D341Med (cell line): ENCODE results near the gene MYOM1.

Experiments
- DNase-seq: peaks from one replicate; pipeline ENCODE4 v3.0.0; 2012; ENCODE audit warnings: low spot score

The MYOM1 gene

DNA sequence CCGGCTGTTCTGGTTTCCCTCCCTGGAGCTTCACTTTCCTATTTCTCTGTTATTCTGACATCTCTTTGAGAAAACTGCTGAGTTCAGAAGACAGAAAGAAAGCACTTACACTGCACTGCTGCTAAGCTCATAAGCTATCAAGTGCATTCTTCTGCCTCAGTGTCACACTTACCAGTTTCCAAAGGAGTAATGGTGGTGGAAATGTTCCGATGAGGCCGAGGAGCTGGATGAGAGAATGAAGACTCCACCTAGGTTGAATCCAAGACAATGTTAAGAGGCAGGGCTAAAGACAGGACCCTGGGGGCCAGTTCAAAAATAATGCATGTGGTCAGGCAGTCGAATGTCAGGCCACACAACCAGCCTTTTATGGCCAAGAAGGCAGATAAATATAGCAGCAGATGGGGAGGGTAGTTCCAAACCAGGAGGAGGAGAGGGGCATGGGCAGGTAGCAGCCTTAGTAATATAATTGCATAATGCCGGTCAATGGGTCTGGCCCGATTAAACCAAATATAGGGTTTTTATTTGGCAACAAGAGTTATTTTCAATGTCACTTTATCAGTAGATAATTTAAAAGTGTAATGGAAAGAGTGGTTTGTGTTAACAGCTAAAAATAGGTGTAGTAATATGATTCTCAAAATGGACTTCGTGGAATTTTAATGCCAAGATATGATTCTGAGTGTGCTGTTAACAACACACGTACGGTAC is at the start of gene MYOM1:
TSS of gene MYOM1 (minus strand) at position 338 of the 705 bp plus-strand sequence. CDS start 4,745 bp downstream, outside the sequence.
- no peak for DNase-seq

DNA sequence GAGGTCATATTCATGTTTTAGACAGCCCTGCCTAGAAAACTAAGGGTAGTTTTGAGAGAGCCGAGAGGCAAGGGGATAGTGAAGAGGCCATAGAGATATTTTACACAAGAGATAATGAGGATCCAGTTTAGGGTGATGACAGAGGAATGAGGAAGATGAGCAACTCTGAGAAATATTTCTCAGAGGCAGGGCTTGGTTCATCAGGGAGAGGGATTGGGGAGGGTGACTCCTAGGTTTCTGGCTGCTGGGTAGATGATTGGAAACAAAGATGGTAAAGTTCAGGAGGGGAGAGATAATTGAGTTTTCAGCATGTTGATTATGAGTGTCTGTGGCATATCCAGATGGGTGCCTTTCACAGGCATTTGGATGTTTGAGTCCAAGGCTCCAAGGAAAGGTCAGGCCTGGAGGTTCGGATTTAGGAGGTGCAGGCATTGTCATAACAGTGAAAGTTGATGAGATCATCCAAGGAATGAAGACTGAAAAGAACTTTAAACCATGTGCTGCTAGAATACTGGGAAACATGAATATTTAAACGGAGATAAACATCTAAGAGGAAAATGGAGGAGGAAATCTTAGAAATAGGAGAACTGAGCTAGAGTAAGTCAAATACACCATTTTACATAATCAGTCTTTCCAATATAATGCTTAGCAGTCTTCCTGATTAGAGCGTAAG is 49.6 kb upstream of the MYOM1 start:
- DNase-seq, result no peak

DNA sequence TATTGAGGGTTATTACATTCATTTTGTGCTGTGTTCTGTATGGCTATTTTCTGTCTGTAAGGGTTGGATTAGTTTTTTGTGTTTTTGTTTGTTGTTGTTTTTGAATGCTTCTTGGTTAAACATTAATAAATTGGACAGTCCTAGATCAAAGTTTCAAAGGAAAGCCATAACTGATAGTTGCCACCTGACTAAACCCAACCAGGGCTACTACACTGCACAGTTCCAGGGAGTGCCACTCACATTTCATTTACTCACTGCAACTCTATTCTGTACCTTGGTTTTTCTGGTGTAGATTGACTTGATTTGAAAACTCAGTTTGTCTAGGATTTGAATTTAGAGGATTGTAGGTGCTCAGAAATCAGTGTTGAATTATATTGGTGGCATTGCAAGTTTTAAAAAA is 48.5 kb upstream of the MYOM1 start:
- DNase-seq, result no peak

DNA sequence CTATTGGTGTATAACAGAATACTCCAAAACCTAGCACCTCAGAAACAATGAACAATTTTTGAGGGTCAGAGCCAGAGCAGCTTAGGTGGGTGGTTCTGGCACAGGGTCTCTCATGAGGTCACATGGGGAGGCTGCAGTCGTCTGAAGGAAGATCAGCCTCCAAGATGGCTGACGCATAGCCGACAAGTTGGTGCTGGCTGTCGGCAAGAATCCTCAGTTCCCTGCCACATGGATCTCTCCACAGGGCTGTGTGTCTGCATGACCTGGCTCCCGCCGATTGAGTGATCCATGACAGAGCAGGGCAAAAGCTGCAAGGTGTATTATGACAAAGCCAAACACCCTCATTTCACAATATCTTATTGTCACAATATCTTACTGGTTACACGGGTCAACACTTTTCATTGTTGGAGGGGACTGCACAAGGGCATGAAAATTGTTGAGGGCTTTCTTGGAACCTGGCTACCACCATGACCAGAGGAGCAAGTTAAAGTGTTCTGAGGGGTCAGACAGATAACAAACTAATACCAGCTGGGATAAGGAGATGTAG is 46.4 kb upstream of the MYOM1 start:
- no peak for DNase-seq

DNA sequence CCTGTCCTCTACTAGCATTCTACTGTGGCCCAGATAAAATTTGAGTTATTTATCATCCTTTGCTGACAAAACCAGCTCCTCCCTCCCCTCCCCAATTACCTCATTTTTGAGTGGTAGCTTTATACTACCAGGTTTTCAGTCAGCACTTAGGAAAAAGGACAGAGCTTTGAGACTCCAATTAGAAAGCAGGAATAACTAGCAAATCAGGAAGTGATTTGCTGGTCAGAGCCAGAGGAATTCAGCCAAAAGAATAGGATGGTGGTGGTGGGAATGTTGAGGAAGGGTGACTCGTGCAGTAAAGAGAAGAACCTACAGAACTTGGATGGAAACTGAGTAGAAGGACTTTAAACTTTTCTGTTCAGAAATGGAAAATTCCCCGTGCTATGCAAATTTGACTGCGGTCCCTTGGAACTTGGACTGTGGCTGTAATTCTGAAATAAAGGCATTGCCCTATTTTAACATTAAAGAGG is 45.8 kb upstream of the MYOM1 start:
- DNase-seq, result no peak

DNA sequence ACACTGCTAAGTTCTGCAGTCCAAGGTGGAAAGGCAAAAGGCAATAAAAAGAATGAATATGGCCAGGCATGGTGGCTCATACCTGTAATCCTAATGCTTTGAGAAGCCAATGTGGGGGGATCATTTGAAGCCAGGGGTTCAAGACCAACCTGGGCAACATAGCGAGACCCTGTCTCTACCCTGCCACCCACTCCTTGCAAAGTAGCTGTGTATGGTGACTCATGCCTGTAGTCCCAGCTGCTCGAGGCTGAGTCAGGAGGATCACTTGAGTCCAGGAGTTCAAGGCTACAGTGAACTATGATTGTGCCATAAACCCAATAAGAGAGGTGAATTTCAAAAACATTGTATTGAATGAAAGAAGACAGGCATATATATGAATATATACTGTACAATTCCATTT is 44.6 kb upstream of the MYOM1 start:
- DNase-seq, result no peak

DNA sequence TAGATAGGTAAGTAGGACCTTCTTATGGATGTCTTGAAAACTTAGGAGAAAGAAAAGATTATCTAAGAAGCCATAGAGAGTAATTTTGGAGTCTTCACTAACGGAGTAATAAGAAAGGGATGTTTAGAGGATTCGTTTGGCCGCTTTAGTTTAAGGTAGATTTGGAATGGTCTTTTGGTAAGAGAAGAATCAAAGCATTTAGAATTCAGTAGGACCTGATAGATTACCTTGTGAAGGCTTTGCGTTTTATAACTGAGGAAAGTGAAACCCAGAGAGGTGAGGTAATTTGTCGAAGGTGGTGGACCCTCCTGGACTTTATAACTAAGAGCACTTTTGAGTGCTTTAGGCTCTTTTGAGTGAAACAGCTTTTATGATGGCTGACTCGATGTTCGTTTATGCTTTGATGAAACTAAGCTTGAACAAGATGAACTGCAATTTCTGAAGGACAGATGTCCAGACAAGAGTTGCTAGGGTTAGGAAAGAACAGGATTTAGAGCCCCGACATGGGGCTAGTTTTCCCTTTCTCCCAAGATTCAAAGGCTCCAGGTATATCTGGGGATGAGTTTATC is 43.4 kb upstream of the MYOM1 start:
- no peak for DNase-seq

DNA sequence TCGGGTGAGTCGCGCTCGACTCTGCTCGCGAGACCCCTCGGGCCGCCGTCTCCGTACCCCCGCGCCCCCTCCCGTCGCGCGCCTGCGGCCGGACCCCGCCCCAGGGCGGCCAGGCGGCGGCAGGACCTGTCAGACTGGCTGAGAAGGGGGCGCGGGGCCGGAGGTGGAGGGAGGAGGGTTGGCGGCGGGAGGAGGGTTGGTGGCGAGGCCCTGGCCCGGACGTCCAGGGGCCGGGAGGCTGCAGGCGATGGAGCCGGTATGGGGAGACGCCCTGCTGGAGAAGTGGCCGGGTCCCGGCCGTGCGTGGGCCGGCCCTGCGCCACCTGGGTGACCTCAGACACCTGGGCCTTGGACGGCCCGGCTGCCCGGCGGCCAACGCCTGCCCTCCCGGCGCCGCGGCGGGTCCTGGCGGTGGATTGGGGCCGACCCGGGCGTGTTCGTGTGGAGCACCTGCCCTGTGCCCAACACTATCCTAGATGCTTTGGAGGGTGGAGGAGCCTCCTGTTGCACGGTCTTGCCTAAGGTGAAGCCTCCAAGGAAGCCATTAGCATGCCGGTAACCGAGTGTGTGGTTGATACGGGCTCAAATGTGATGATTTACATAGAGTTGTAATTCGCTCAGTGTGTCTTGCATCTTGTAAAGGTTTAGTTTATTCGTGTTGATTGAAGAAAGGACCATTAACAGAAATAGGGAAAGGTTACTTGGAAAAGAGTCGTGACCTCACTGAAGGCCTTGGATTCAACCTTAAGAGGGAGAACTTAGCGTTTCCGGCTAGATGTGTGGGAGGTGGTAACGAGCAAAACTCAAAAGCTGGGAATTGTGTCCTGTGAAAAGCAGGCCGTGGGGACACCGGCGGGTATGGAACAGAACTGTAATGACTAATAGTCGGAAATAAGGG is 42.7 kb upstream of the MYOM1 start:
- DNase-seq, result peak; percentile 68

DNA sequence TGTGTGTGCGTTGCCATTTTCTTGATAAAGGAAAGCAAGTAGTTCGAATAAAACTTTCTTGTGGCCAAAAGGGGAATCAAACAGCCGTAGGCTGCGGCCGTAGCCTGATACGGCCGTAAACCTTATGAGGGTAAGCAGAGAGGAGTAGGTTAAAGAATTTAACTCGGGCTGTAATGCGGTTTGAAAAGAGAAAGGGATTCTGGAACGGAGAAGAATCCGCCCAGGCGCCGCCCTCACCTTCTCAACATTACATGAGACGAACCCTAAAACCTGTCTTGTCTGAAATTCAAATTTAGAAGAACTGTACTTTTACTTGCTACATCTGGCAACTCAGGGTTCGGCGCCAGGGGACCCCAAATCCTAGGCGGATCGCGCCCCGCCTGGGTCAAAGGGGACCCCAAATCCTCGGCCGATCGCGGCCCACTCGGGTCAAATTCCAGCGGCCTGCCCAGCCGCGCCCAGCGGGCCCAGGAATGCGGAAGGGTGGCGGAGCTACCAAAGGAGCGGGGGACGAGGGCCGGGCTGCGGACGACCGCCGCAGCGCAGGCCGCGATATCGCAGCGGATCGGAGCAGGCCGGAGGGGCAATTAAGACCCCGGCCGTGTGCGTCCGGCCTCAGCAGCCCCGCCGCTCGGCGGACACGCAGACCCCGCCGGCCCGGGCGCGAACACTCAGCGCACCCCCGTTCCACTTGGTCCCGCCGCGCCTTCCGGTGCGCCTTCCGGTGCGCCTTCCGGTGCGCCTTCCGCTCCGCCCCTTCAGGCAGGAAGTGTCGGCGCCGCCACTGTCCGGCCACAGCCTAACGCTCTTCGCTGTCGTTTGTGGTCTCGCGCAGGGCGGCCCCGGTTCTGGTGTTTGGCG is 41.8 kb upstream of the MYOM1 start, which contains the start of gene MYL12B:
TSS of gene MYL12B (plus strand) at position 761 of the 861 bp plus-strand sequence. CDS start 10,766 bp downstream, outside the sequence.
- DNase-seq, result peak; percentile 95

DNA sequence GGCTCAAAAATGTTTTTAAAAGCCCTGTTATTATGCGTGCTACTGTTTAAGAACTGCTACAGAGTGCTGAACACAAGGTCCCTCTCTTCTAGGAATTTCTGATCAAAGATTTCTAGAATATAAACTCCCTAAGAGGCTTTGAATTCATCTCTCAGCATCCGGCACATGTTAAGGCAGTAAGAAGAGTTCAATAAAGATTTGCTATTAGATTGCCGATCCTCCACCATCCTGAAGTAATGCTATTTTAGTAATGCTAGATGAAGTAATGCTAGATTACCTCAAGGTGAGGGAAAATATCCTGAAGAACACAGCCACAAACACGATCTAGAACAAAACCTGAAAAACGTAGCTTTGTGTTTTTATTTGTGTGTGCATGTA is 41.2 kb upstream of the MYOM1 start:
- no peak for DNase-seq

DNA sequence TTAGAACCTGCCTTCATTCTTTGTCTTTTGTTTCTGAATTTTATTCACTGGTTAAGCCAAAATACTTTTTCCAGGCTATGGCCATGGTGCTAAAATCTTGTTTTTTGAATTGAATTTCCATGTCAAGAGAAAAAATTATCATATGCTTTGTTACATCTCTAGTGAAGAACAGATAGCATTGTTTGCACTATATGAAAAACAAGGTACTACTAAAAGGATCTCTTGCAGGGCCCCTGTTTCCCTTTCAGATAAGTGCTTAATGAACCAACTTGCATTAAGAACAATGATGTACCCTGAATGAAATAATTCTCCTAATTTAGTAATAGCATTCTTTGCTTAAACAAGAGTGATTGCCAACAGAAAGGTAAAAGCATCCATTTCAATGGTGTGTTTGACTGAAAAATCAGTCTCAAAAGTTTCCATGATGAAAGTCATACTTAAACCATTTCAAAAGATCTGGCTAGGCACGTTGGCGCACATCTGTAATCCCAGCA is 37.9 kb upstream of the MYOM1 start:
- DNase-seq, result no peak

DNA sequence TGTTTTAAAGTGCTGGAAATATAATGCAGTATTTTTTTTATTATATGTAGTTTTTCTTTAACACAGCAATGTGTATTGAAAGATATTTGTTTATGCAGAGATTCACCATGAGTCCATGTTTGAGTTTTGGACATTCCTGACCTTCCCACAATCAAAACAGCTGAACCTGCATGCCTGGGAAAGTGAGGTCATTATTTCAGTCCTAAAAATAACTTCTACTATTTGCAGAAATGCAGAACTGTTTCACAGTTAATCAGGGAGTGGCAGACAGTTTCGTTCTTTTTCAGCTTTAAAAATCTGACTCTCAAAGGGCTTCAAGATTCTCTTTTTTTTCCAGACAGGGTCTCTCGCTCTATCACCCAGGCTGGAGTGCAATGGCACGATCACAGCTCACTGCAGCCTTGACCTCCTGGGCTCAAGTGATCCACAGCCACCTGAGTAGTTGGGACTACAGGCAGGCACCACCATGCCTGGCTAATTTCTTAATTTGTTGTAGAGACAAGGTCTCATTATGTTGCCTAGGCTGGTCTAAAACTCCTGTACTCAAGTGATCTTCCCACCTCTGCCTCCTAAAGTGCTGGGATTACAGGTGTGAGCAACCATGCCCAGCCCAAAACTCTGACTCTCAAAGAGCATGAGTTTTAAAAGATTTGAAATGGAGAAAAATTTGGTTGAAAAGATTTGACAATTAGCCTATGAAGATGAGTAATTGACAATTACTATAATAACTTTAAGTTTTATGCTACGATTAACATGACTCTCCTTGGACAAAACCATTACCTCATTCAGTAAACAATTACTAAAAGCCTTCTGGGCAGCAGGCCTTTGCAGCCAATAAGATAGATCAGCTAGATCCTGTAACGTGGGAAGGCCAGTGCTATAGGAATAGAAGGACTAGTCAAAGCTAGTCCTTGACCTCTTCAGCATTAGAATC is 37.2 kb upstream of the MYOM1 start:
- no peak for DNase-seq

DNA sequence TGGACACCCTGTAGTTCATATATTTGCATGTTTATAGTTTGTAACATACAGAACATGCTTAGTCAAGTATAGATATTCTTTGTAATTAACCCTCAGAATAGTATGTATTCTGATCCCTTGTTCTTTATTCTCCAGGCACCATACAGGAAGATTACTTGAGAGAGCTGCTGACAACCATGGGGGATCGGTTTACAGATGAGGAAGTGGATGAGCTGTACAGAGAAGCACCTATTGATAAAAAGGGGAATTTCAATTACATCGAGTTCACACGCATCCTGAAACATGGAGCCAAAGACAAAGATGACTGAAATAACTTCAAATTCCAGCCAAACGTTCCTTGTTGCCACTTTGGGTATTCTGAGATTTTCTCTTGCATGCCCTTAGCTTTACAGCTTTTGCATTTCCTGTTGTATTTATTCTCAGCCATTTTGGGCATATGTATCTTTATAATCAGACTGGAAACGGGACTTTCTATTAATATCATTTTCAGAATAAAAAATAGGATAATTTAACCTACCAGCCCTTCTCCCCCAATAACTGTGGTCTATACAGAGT is 35.9 kb upstream of the MYOM1 start:
- no peak for DNase-seq

DNA sequence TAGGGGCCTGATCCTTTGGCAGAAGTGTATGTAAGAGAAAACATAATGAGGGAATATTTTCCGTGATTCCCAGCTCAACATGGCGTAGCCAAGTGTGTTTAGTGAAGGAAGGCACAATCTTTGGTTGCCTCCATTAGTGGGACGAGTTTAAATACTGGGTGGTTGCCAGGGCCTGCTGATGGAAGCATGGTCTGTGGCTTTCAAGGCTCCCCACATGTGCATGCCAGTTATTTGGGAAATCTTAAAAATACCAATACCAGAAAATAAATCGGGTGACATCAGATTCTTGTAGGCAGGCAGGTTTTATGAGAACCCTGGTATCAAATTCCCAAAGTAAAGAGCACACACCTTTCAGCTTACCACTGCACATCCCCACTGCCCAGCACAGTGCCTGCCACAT is 35.0 kb upstream of the MYOM1 start:
- no peak for DNase-seq

DNA sequence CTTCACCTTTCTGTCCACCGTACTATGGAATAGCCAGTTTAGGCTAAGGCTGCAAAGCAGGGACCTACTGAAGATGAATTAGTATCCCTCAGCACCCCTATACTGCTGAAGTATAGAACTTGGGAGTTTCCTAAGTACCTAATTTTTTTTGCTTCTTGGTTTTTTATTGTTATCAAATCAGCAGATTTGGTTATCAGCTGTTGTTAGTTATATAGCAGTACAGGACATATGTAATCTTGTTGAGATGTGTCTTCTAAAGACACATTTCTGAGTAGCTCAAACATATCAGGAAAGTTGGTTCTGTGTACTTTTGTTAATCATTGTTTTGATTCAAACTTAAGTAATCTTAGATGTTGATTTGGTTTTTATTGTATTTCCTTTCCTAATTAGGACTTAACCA is 33.1 kb upstream of the MYOM1 start:
- no peak for DNase-seq

DNA sequence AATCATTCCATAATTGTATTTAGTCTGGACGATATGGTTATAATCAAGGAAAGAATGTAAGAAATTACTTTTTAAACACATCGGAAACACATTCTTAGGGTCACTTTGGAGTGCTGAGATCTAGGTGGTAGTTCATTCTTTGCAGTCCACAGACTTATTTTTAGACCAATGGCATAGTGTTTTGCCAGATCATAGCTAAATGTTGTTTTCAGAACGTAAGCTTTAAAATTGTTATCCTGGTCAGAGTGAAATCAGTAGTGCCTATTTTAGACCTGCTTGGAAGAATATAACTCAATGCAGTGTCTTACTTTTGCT is 32.2 kb upstream of the MYOM1 start:
- DNase-seq, result no peak

DNA sequence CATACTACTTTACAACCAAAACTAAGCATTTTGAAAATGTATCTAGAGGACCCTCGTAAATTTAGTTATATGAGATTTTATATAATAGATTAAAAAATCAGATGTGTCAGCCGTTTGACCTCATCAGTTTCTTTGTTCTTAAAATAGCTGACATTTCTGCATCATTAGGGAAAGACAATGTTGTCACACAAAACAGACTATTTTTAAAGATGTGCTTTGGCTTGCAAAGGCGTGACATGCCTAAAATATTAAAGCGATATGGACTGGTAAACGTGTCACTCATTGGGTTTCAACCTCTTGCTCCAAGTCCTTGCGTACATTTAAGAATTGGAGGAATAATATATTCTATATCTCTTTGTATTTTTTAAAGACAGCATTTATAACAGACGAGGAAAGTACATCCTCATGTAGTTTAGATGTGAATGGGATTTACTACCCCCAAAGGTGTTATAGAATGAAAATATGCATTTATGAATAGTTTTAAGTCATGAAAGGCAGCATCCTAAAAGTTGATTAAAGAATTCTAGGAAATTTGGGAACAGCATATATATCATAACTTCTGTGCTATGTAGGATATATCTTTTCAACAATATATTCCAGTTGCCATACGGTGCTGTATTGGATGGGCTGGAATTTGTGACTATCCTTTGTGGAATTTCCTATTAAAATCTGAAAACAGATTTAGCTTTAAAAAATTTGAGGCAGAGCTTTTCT is 31.6 kb upstream of the MYOM1 start:
- no peak for DNase-seq

DNA sequence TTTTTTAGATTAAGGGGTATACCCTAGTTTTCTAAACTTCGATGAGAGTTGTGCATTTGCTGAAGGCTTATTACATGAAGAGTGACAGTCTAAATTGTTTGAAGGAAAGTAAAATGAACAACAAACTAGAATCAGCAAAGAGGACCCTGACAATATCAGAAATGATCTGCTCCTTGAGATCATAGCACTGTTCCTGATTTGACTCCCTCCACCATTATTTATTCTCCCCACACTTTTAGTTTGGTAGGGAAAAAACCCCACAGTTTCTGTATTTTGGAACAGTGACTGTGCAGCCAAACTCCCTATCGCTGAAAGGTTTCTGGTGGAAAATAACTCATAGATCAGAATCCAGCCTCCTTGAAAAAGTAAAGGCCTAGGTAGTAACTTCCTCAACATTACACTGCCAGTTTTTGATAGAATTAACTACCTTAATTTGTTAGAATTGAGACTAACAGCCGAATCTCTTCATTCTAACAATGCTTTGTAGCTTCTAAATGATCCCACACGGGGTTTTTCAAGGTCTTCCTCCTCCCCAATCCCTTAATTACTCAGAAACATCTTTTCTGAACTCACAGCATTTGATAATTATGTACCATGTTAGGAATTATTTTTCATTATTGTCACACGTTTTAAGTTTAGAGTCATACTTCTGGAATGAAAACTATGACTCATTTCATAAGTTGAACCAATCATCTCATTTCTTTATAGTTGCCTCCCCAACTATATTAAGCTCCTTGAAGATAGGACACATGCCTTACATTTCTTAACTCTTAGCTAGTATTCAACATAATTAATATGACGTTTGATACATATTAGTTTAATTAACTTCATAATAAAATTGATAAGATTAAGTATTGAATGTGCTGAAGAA is 30.7 kb upstream of the MYOM1 start:
- no peak for DNase-seq
